K562 (cell line): ENCODE results near the gene PGBD1. TPM values are rescaled to one million over a fixed set of nuclear protein-coding genes. Genes with fewer than 3 reads are reported as not detected.

ENCODE experiments used
- CHD7 ChIP-seq: fragments of 200-600 bp; sonication (generic); IDR thresholded peaks from one replicate; pipeline ENCODE4 v1.6.1; 2012; ENCODE audit warnings: mild to moderate bottlenecking, low read depth, low read length, inconsistent platforms
- MXD1 ChIP-seq: fragments of 250-450 bp; sonication (Bioruptor Pico); IDR thresholded peaks from 2 replicates; pipeline ENCODE4 v1.8.0; 2021; ENCODE audit warnings: borderline replicate concordance, mild to moderate bottlenecking, moderate library complexity; ENCODE audit not compliant: poor library complexity, severe bottlenecking
- NCOA4 ChIP-seq: fragments of 450-650 bp; IDR thresholded peaks from 2 replicates; pipeline ENCODE4 v1.6.1; 2018; ENCODE audit warnings: mild to moderate bottlenecking; ENCODE audit not compliant: partially characterized antibody
- SREBF1 ChIP-seq: fragments of 150-350 bp; IDR thresholded peaks from 2 replicates; pipeline ENCODE4 v1.6.1; 2014; ENCODE audit warnings: antibody characterized with exemption, low read depth, low read length, borderline replicate concordance
- polyA plus RNA-seq, 8 experiments: library from polyadenylated mRNA; depleted of rRNA in 4 of 8; stranded (reverse) in 5 of 8; unstranded in 3 of 8; fragments of >200 nt; fragmentation: Nextera tagmentation in 2 of 8; fragmentation: Illumina TruSeq in 1 of 8; extraction: Ambion mirVana in 2 of 8; extraction: Trizol in 1 of 8; gene quantifications; 2 replicates each; pipeline versions ENCODE4 v1.2.1 to v1.2.3, GENCODE V29; 2011 to 2014; ENCODE audit warnings: inconsistent platforms in 1 of 8, missing spikeins in 1 of 8
- total RNA-seq, 7 experiments: library from RNA; depleted of rRNA in 6 of 7; stranded (reverse); fragments of >200 nt in 6 of 7; fragmentation: Illumina TruSeq in 2 of 7; extraction: Trizol in 2 of 7; gene quantifications; 2 replicates each; pipeline versions ENCODE4 v1.2.1 to v1.2.3, GENCODE V29; 2011 to 2021; ENCODE audit warnings: low replicate concordance in 1 of 7

The PGBD1 gene
- total and polyA plus RNA-seq, 9 of the 15 experiments (the other 6 are each of a cell fraction or from before 2014, with no cell fraction given), result 3.3 to 9.0 (median 7.3) TPM

- TF ChIP-seq CHD7 (no peak), MXD1 (CRISPR knock-in tag) (no peak), NCOA4 (no peak), SREBF1 (no peak)
- TF ChIP-seq, all 486 proteins: peak for 0
These were observed 36.0 kb upstream of the PGBD1 start (continued) for GRCh38 chr6:28245206-28245941.
